ENCODE measurements around the gene MICOS13. TPM values are rescaled to one million over a fixed set of nuclear protein-coding genes. Genes with fewer than 3 reads are reported as not detected.

The MICOS13 gene
- polyA plus RNA-seq, 1 experiment = 67.8 TPM

- no peaks in the 10 kb centered on the region for H3K27me3 ChIP-seq (ENCODE audit: control insufficient read depth, insufficient read depth, low read length)
- H3K36me3 ChIP-seq (ENCODE audit: control insufficient read depth, insufficient read depth, low read length) = peaks cover 5% of the 10 kb centered on the region
- H3K4me3 ChIP-seq (ENCODE audit: low read depth, low read length) = peak overlapping the region; percentile 84
- no peak for TF ChIP-seq CTCF (IDR thresholded peaks at IDR 0.05; ENCODE audit: insufficient read depth, low read depth, low read length)
- POLR2A ChIA-PET = no interaction called here
- CTCF ChIA-PET = interaction anchor here (1.0 to 1.6 kb wide), 4 partner anchors 8 to 12 kb away, joined by 3 to 8 read pairs (median 6); partner anchors contain the start of gene RPL36
- no peak for DNase-seq (ENCODE audit: low read depth)
Measured at GRCh38 chr19:5679289-5680083, 830 bp downstream of the MICOS13 start.

GRCh38 chr19:5678071-5678718 is 2.1 kb downstream of the MICOS13 start:
- POLR2A ChIA-PET = no interaction called here
- DNase-seq (ENCODE audit: low read depth) = no peak
- CTCF ChIA-PET = interaction anchor here (0.7 to 1.5 kb wide), 2 partner anchors 9 to 11 kb away, joined by 3 to 7 read pairs; no protein-coding TSS in a partner anchor
- peaks cover 5% of the 10 kb centered on the region for H3K36me3 ChIP-seq (ENCODE audit: control insufficient read depth, insufficient read depth, low read length)
- H3K27me3 ChIP-seq (ENCODE audit: control insufficient read depth, insufficient read depth, low read length) = no peaks in the 10 kb centered on the region
- TF ChIP-seq CTCF (IDR thresholded peaks at IDR 0.05; ENCODE audit: insufficient read depth, low read depth, low read length) = no peak
- no peak overlapping the region for H3K4me3 ChIP-seq (ENCODE audit: low read depth, low read length)

GRCh38 chr19:5677580-5677979 is 2.7 kb downstream of the MICOS13 start:
- H3K4me3 ChIP-seq (ENCODE audit: low read depth, low read length) = no peak overlapping the region
- ChIA-PET CTCF (interaction anchor here (0.7 to 2.8 kb wide), 2 partner anchors 10 to 12 kb away, joined by 3 to 11 read pairs; no protein-coding TSS in a partner anchor), POLR2A (no interaction called here)
- H3K27me3 ChIP-seq (ENCODE audit: control insufficient read depth, insufficient read depth, low read length) = no peaks in the 10 kb centered on the region
- no peak for DNase-seq (ENCODE audit: low read depth)
- H3K36me3 ChIP-seq (ENCODE audit: control insufficient read depth, insufficient read depth, low read length) = peaks cover 5% of the 10 kb centered on the region
- no peak for TF ChIP-seq CTCF (IDR thresholded peaks at IDR 0.05; ENCODE audit: insufficient read depth, low read depth, low read length)

DNA sequence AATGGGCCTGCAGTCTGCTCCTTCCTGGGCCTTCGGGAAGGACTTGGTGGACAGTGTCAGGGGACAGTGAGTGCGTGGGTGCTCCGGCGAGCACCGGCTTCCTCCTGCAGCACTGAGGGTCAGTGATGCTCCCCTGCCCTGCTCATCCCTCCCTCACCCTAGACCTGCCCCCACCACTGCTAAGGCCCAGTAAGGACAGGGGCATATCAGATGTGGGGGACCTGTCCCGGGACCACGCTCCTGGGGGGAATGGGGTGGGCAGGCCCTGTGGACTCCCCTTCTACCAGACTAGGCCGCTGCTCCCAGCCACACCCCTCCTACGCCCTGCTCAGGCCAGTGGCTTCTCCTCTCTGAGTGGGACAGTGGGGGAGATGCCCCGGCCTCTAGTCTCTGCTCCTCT is 3.2 kb downstream of the MICOS13 start:
- no peaks in the 10 kb centered on the region for H3K27me3 ChIP-seq (ENCODE audit: control insufficient read depth, insufficient read depth, low read length)
- DNase-seq (ENCODE audit: low read depth) = no peak
- TF ChIP-seq CTCF (IDR thresholded peaks at IDR 0.05; ENCODE audit: insufficient read depth, low read depth, low read length) = no peak
- H3K36me3 ChIP-seq (ENCODE audit: control insufficient read depth, insufficient read depth, low read length) = peaks cover 5% of the 10 kb centered on the region
- H3K4me3 ChIP-seq (ENCODE audit: low read depth, low read length) = no peak overlapping the region
- CTCF ChIA-PET = interaction anchor here (0.7 to 2.8 kb wide), 2 partner anchors 10 to 12 kb away, joined by 3 to 11 read pairs; no protein-coding TSS in a partner anchor
- POLR2A ChIA-PET = no interaction called here

GRCh38 chr19:5676772-5677105 is 3.6 kb downstream of the MICOS13 start:
- no peak for TF ChIP-seq CTCF (IDR thresholded peaks at IDR 0.05; ENCODE audit: insufficient read depth, low read depth, low read length)
- no peak overlapping the region for H3K4me3 ChIP-seq (ENCODE audit: low read depth, low read length)
- H3K36me3 ChIP-seq (ENCODE audit: control insufficient read depth, insufficient read depth, low read length) = peaks cover 6% of the 10 kb centered on the region
- ChIA-PET POLR2A (no interaction called here), CTCF (interaction anchor here (2.8 kb wide), 1 partner anchor 11 kb away, joined by 11 read pairs; no protein-coding TSS in a partner anchor)
- no peak for DNase-seq (ENCODE audit: low read depth)
- H3K27me3 ChIP-seq (ENCODE audit: control insufficient read depth, insufficient read depth, low read length) = no peaks in the 10 kb centered on the region

Data from BJ (cell line).